Choroid plexus epithelial cell (primary cell): Measurements from ENCODE around the gene NOTCH1.
"Not testable (repeated sequence)": the region's sequence is repeated elsewhere in the genome, so short reads cannot be mapped to it uniquely, and the experiment has no call there.

Experiments used
- DNase-seq: peaks from one replicate; pipeline ENCODE4 v3.0.0-alpha.2; 2010; ENCODE audit warnings: low read depth
- H3K4me3 ChIP-seq: 2 replicates; pipeline ENCODE4 v1.5.1; 2011; ENCODE audit warnings: low read depth, mild to moderate bottlenecking, control low read depth, low read length, moderate library complexity
- CTCF ChIP-seq: conservative IDR thresholded peaks from 2 replicates; pipeline ENCODE4 v1.5.1; 2011; ENCODE audit warnings: low read depth, mild to moderate bottlenecking, control low read depth, inconsistent platforms, low read length, moderate library complexity

Gene NOTCH1

GRCh38 chr9:136584401-136584932 lies 38.6 kb upstream of the NOTCH1 start:
- H3K4me3 ChIP-seq: no peak overlapping the region
- no peak for DNase-seq
- TF ChIP-seq CTCF: no peak

- no peak overlapping the region for H3K4me3 ChIP-seq
- no peak for DNase-seq
- no peak for TF ChIP-seq CTCF
Measured at GRCh38 chr9:136582977-136583735, 37.3 kb upstream of the NOTCH1 start.

GRCh38 chr9:136581614-136582447 lies 36.0 kb upstream of the NOTCH1 start:
- TF ChIP-seq CTCF: no peak

GRCh38 chr9:136579650-136580219 lies 33.9 kb upstream of the NOTCH1 start:
- not testable (repeated sequence) for H3K4me3 ChIP-seq, DNase-seq

More at GRCh38 chr9:136581614-136582447, 36.0 kb upstream of the NOTCH1 start:
- H3K4me3 ChIP-seq: no peak overlapping the region
- DNase-seq: no peak

GRCh38 chr9:136578915-136579649 lies 33.2 kb upstream of the NOTCH1 start:
- H3K4me3 ChIP-seq: no peak overlapping the region
- no peak for DNase-seq
- TF ChIP-seq CTCF: no peak

- no peak overlapping the region for H3K4me3 ChIP-seq
- TF ChIP-seq CTCF: no peak
- no peak for DNase-seq
Measured at GRCh38 chr9:136578626-136578914, 32.7 kb upstream of the NOTCH1 start.
